LNCAP (cell line): ENCODE data around the gene MTCL1.

ENCODE experiments used
- TF ChIP-seq, protein P1 (sequence below): fragments of 450-650 bp; IDR thresholded peaks from 2 replicates; pipeline ENCODE4 v1.5.1; 2017; ENCODE audit warnings: mild to moderate bottlenecking

MTCL1 gene

DNA sequence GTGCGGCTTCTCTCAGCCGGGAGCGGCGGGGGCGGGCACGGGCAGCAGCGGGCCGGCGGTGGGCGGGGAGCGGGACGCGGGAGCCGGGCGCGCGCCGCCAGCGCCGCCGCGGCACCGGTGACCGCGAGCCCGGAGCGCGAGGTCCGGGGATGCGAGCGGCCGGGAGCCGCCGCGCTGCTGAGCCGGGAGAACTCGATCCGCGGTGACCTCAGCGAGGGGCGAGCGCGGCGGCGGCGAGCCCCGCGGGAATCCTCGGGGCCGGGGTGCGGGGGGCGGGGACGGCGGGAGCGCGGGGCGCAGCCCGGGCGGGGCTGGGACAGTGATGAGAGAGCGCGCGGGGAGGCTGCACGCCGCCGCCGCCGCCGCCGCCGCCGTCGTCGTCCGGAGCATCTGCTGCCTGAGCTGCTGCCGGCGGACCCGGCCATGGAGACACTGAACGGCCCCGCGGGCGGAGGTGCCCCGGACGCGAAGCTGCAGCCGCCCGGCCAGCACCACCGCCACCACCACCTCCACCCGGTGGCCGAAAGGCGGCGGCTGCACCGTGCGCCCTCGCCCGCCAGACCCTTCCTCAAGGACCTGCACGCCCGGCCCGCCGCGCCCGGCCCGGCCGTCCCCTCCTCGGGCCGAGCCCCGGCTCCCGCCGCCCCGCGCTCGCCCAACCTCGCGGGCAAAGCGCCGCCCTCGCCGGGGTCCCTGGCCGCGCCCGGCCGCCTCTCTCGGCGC is at the start of gene MTCL1:
MTCL1 (plus strand) TSS at position 319 of the 723 bp plus-strand sequence; CDS start at position 424, 105 bp downstream.
- TF ChIP-seq, protein P1, sequence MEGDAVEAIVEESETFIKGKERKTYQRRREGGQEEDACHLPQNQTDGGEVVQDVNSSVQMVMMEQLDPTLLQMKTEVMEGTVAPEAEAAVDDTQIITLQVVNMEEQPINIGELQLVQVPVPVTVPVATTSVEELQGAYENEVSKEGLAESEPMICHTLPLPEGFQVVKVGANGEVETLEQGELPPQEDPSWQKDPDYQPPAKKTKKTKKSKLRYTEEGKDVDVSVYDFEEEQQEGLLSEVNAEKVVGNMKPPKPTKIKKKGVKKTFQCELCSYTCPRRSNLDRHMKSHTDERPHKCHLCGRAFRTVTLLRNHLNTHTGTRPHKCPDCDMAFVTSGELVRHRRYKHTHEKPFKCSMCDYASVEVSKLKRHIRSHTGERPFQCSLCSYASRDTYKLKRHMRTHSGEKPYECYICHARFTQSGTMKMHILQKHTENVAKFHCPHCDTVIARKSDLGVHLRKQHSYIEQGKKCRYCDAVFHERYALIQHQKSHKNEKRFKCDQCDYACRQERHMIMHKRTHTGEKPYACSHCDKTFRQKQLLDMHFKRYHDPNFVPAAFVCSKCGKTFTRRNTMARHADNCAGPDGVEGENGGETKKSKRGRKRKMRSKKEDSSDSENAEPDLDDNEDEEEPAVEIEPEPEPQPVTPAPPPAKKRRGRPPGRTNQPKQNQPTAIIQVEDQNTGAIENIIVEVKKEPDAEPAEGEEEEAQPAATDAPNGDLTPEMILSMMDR = no peak

DNA sequence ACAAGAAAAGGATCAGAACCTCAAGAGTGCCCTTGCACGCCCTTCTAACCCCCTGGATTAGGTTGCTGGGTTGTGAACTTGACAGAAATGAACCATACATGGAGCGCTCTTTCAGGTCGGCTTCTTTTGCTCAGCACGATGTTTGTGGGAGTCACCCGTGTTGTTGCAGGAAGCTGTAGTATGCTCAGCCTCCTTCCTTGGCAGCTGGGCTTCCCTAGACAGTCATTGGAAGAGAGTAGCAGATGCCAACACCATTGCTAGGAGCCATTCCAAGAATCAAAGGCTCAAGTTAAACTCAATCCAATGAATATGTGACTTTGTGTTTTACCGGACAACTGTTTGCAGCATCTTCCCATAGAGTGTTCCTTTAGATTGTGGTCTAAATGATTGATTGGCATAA is 49.1 kb upstream of the MTCL1 start:
- TF ChIP-seq, protein P1 = no peak

DNA sequence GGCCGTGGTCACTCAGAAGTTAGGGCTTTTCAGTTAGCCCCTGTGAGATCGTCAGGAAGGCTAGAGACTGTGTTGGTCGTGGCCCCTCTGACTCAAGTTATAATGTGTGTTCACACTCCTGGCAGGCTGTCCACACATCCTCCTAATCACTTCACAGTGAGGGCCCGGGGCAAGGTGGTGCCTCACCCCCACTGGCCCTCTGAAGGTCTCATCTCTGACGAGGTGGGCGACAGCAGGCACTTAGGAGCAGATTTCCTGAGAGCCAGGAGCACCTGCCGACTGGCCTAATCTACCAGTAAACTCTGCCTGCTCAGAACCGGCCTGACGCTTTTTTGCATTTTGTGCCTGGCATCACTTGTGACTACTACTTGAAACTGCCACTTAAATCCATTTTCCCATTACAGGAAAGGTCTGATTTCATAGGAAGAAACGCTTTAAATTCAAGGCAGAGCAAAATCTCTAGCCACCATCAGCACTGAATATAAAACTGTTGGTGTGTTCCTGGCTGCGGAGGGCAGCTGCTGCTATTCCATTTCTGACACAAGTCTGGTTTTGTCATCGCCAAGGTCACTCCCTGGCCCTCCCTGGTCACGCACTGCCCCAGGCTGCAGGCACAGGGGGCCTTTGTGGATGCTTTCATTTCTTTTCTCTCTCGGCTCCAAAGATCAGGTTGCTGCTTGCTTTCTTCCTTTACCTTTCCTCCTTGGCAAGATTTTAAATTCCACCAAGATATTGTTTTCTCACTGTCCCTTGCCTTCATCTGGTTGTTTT is 48.1 kb upstream of the MTCL1 start:
- TF ChIP-seq, protein P1 = no peak

DNA sequence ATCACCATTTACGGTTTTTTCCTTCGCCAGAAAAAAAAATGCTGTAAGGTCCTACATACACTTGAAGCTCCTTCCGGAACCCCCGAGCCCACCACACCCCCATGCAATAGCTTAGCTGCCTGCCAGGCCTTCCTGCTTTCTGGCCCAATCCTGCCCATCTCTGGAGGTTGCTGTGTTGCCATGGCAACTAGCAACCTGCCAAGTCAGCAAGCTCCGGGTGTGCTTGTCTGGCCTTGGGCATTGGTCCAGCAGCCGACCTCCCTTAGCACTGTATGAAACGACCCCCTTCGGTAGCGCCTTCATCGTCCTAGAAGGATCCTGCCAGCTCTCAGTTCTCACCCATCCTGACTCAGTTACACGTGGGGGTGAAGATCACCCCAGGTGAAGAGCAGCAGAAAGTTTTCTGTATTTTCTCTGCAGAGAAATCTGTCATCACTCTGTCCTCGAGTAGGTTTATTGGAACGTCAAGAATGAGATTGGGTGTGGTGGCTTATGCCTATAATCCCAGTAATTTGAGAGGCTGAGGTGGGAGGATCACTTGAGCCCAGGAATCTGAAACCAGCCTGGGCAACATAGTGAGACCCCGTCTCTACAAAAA is 47.4 kb upstream of the MTCL1 start:
- TF ChIP-seq, protein P1 = no peak

DNA sequence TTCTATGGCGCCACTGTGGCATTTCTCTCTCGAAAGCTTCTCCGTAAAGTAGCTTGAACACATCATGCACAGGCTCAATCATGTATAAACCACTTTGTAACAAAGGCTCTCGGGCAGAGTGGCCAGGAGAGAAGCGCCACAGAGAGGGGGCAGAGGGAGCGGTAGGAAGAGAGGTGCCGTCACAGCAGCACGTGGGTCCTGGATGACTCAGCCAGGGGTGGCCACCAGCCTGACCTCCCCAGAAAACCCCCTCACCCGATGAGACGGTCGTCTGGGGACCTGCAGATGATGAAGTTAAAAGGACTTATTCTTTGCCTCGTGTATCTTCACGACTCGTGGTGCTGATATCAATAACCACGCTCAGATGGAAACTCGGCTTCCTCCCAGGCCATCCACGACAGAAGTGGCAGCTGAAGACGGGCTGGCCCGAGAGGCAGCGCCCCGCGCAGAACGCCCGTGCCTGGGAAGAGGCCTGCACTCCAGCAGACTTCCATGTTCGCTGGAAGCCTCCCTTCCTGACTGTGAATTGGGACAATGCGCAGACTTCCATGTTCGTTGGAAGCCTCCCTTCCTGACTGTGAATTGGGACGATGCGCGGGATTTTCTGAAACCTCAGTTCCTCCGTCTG is 46.4 kb upstream of the MTCL1 start:
- TF ChIP-seq, protein P1 = no peak

DNA sequence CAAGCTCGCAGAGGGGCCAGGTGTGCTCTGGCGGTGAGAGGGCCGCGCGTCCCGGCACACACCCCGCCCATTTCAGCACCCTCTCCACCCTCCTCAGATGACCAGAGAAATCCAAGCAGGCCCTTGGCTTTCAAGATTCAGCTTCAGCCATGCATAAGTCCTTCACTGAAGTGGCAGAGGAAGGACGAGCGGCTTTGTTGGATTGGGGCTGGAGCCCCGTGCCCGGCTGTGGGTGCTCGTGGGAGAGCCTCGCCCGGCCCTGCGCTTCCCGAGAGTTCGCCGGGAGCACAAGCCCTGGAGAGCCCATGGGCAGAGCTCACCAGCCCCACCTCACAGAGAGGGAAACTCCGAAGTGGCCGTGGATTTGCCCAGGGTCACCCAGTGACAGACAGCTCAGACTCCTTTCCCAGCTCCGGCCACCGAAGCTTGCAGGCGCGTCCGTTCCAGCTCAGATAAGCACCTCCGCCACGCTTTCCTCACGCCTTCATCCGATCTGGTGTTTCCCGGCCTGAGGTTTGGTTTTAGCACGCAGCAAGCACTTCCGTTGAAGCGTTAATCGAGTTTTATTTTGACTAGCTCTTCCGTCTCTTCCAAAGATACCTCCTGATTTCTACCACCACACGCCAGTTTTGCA is 45.6 kb upstream of the MTCL1 start:
- TF ChIP-seq, protein P1 = no peak

DNA sequence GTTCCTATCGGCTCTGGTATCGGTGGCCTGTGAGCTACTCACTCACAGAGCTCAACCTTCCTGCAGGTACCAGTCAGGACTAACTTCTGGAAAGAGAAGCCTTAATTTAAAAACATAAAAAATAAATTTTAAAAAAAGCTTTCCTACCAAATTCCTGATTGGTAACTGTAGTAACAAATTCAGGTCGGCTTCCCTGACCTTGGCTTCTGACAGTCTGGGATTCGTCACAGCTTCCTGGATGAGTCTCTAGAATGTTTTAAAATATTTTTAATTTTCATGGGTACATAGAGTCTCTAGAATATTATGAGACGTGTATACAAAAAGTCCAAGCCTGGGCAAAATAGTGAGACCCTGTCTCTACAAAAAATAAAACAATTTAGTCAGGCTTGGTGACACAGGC is 45.0 kb upstream of the MTCL1 start:
- TF ChIP-seq, protein P1 = no peak
